GM13977 (cell line): ENCODE data around the gene VASP.

Source experiments
- DNase-seq: peaks from one replicate; pipeline ENCODE4 v3.0.0; 2012; ENCODE audit warnings: low spot score
- in situ Hi-C: fragments of 300-500 bp; cut with MboI; formaldehyde crosslinking; loops from one replicate; pipeline ENCODE4 v1.12.0; 2022; ENCODE audit warnings: low sequenced_read_pairs, low pct_unique_long_range_greater_than_20kb, mixed read lengths, inconsistent platforms; ENCODE audit not compliant: unreplicated experiment
- TF ChIP-seq, protein P1 (sequence below): IDR thresholded peaks from 2 replicates; pipeline ENCODE4 v1.5.1; 2012; ENCODE audit warnings: mild to moderate bottlenecking, control low read depth; ENCODE audit not compliant: insufficient read depth; ENCODE audit errors: extremely low read depth, missing control alignments

The VASP gene

DNA sequence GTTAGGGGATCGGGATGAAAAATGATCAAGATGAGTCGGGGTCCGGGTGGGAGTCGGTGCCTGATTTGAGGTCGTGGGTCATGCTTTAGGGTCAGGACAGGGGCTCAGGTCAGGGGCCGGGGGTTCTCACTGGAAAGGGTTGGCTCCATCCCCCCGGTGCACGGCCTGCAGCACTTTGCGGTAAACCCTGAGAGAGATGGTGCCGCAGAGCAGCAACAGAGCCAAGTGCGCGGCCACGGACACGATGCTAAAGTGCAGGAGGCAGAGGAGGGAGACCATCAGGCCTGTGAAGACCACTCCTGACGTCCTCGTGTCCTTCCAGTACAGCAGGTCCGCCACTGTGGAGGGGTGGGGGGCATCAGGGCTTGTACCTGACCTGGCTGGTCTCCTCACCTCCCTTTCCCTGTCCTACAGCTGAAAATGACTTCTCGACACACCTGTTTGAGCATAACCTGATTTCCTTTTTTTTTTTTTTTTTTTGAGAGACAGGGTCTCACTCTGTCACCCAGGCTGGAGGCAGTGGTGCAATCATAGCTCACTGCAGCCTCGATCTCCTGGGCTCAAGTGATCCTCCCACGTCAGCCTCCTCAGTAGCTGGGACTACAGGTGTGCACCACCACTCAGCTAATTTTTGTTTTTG, 17.9 kb upstream of the VASP start:
- DNase-seq: no peak
- TF ChIP-seq, protein P1, sequence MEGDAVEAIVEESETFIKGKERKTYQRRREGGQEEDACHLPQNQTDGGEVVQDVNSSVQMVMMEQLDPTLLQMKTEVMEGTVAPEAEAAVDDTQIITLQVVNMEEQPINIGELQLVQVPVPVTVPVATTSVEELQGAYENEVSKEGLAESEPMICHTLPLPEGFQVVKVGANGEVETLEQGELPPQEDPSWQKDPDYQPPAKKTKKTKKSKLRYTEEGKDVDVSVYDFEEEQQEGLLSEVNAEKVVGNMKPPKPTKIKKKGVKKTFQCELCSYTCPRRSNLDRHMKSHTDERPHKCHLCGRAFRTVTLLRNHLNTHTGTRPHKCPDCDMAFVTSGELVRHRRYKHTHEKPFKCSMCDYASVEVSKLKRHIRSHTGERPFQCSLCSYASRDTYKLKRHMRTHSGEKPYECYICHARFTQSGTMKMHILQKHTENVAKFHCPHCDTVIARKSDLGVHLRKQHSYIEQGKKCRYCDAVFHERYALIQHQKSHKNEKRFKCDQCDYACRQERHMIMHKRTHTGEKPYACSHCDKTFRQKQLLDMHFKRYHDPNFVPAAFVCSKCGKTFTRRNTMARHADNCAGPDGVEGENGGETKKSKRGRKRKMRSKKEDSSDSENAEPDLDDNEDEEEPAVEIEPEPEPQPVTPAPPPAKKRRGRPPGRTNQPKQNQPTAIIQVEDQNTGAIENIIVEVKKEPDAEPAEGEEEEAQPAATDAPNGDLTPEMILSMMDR: no peak
- in situ Hi-C loops: no loop called here

- TF ChIP-seq, protein P1: no peak
- in situ Hi-C loops: no loop called here
- DNase-seq: no peak
Measured at GRCh38 chr19:45492137-45492626, 15.1 kb upstream of the VASP start.

GRCh38 chr19:45492627-45493470, 14.4 kb upstream of the VASP start:
- TF ChIP-seq, protein P1: no peak
- DNase-seq: peak; percentile 88
- in situ Hi-C loops: no loop called here

GRCh38 chr19:45494261-45494916, 12.9 kb upstream of the VASP start:
- in situ Hi-C loops: no loop called here
- TF ChIP-seq, protein P1: no peak
- DNase-seq: no peak

DNA sequence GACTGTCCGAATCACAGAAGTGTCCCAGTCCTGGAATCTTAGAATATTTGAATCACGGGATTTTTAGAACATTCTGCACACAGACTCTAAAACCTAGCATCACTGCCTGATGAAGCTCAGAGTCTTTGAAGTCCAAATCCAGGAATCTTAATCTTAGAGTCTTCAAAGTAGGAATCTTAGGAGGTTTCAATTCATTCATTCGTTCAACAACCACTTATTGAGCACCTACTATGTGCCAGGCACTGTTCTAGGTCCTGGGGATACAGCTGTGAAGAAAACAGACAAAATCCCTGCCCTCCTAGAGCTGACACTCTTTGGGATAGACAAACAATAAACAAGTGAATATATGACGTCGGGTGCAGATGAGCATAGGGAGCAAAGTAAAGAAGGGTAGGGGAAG, 12.1 kb upstream of the VASP start:
- TF ChIP-seq, protein P1: no peak
- no peak for DNase-seq
- in situ Hi-C loops: no loop called here

GRCh38 chr19:45496349-45496953, 10.8 kb upstream of the VASP start:
- TF ChIP-seq, protein P1: no peak
- in situ Hi-C loops: no loop called here
- peak; percentile 65 for DNase-seq
